Measurements from ENCODE around the gene HDAC1. TPM values are rescaled to one million over a fixed set of nuclear protein-coding genes. Genes with fewer than 3 reads are reported as not detected.

The HDAC1 gene
- polyA plus RNA-seq, 2 donors = 43.8 to 90.3 TPM

- Histone ChIP-seq H3K4me1 (ENCODE audit: control insufficient read depth in 2 of 2, insufficient read depth in 2 of 2, low read length in 1 of 2) (peaks cover 5% of the 10 kb centered on the region in 2 donors), H3K4me3 (ENCODE audit: low read depth in 1 of 2, low read length in 2 of 2) (no peak overlapping the region), H3K27me3 (ENCODE audit: control insufficient read depth in 1 of 2, insufficient read depth in 2 of 2, low read length in 2 of 2) (no peaks in the 10 kb centered on the region), H3K36me3 (ENCODE audit: control insufficient read depth in 2 of 2, insufficient read depth in 2 of 2, low read length in 1 of 2) (peaks cover 0 to under 1% of the 10 kb centered on the region in 2 donors), H3K27ac (ENCODE audit: low read depth in 2 of 2, low read length in 1 of 2) (no peak overlapping the region), H3K9me3 (ENCODE audit: control insufficient read depth in 2 of 2, insufficient read depth in 1 of 2, low read depth in 1 of 2, low read length in 1 of 2) (no peaks in the 10 kb centered on the region)
- 69 to 74% methylated on average over 5 of the region's 5 CpGs for WGBS, 2 donors
These were observed 47.6 kb downstream of the HDAC1 start for GRCh38 chr1:32339363-32339978.

GRCh38 chr1:32341186-32341757 lies 49.4 kb downstream of the HDAC1 start:
- Histone ChIP-seq H3K4me1 (ENCODE audit: control insufficient read depth in 2 of 2, insufficient read depth in 2 of 2, low read length in 1 of 2) (peaks cover 4% of the 10 kb centered on the region in 2 donors), H3K4me3 (ENCODE audit: low read depth in 1 of 2, low read length in 2 of 2) (no peak overlapping the region), H3K27ac (ENCODE audit: low read depth in 2 of 2, low read length in 1 of 2) (no peak overlapping the region), H3K27me3 (ENCODE audit: control insufficient read depth in 1 of 2, insufficient read depth in 2 of 2, low read length in 2 of 2) (no peaks in the 10 kb centered on the region), H3K36me3 (ENCODE audit: control insufficient read depth in 2 of 2, insufficient read depth in 2 of 2, low read length in 1 of 2) (no peaks in the 10 kb centered on the region), H3K9me3 (ENCODE audit: control insufficient read depth in 2 of 2, insufficient read depth in 1 of 2, low read depth in 1 of 2, low read length in 1 of 2) (no peaks in the 10 kb centered on the region)
- 87 to 91% methylated on average over 11 of the region's 11 CpGs for WGBS, 2 donors

GRCh38 chr1:32341971-32342370 lies 50.1 kb downstream of the HDAC1 start:
- Histone ChIP-seq H3K9me3 (ENCODE audit: control insufficient read depth in 2 of 2, insufficient read depth in 1 of 2, low read depth in 1 of 2, low read length in 1 of 2) (no peaks in the 10 kb centered on the region), H3K27me3 (ENCODE audit: control insufficient read depth in 1 of 2, insufficient read depth in 2 of 2, low read length in 2 of 2) (no peaks in the 10 kb centered on the region), H3K27ac (ENCODE audit: low read depth in 2 of 2, low read length in 1 of 2) (no peak overlapping the region), H3K4me3 (ENCODE audit: low read depth in 1 of 2, low read length in 2 of 2) (no peak overlapping the region), H3K4me1 (ENCODE audit: control insufficient read depth in 2 of 2, insufficient read depth in 2 of 2, low read length in 1 of 2) (no peaks in the 10 kb centered on the region), H3K36me3 (ENCODE audit: control insufficient read depth in 2 of 2, insufficient read depth in 2 of 2, low read length in 1 of 2) (no peaks in the 10 kb centered on the region)
- 48 to 54% methylated on average over 5 of the region's 5 CpGs for WGBS, 2 donors

DNA sequence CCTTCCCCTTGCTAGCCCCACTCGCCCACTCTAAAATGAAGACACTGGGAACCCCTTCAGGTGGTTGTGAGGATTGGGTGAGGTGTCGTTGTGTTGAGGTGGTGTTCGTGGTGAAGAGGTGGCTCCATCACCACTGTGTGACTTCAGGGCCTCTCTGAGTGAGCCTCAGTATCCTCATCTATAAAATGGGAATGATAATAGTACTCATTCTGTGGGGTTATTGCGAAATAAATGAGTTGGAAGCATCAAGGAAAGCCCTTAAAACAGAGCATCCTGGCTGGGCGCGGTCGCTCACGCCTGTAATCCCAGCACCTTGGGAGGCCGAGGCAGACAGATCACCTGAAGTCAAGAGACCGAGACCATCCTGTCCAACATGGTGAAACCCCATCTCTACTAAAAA lies 50.8 kb downstream of the HDAC1 start:
- 89 to 90% methylated on average over 10 of the region's 10 CpGs for WGBS, 2 donors
- Histone ChIP-seq H3K36me3 (ENCODE audit: control insufficient read depth in 2 of 2, insufficient read depth in 2 of 2, low read length in 1 of 2) (no peaks in the 10 kb centered on the region), H3K27ac (ENCODE audit: low read depth in 2 of 2, low read length in 1 of 2) (no peak overlapping the region), H3K9me3 (ENCODE audit: control insufficient read depth in 2 of 2, insufficient read depth in 1 of 2, low read depth in 1 of 2, low read length in 1 of 2) (no peaks in the 10 kb centered on the region), H3K4me1 (ENCODE audit: control insufficient read depth in 2 of 2, insufficient read depth in 2 of 2, low read length in 1 of 2) (no peaks in the 10 kb centered on the region), H3K27me3 (ENCODE audit: control insufficient read depth in 1 of 2, insufficient read depth in 2 of 2, low read length in 2 of 2) (no peaks in the 10 kb centered on the region), H3K4me3 (ENCODE audit: low read depth in 1 of 2, low read length in 2 of 2) (no peak overlapping the region)

DNA sequence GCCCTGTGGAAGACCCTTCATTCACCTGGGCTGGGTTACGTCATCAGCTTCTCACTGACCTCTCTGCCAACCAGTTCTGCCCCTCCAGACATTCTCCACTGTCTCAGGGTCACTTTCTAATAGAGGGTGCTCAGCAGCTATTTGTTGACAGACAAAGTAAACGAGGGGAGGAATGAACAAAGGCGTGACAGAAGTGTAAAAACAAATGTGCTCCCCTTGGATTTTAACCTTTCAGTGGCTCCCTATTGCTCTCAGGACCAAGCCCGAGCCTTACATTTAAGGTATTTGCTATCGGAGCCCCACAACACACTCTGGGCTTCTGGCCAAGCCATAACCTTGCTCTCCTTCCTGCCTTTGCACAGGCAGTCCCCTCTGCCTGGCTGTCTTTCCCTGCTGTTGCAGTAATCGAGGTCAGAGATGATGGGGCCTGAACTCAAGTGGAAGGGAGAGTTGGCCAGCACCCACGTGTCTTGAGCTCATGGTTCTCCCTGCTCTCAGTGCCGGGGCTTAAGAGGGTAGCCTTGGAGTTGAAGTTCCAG lies 53.5 kb downstream of the HDAC1 start:
- H3K9me3 ChIP-seq (ENCODE audit: control insufficient read depth in 2 of 2, insufficient read depth in 1 of 2, low read depth in 1 of 2, low read length in 1 of 2) = no peaks in the 10 kb centered on the region
- H3K27me3 ChIP-seq (ENCODE audit: control insufficient read depth in 1 of 2, insufficient read depth in 2 of 2, low read length in 2 of 2) = no peaks in the 10 kb centered on the region
- no peak overlapping the region for H3K27ac ChIP-seq (ENCODE audit: low read depth in 2 of 2, low read length in 1 of 2)
- no peak overlapping the region for H3K4me3 ChIP-seq (ENCODE audit: low read depth in 1 of 2, low read length in 2 of 2)
- 38 to 53% methylated on average over 8 of the region's 8 CpGs for WGBS, 2 donors
- H3K4me1 ChIP-seq (ENCODE audit: control insufficient read depth in 2 of 2, insufficient read depth in 2 of 2, low read length in 1 of 2) = no peaks in the 10 kb centered on the region
- H3K36me3 ChIP-seq (ENCODE audit: control insufficient read depth in 2 of 2, insufficient read depth in 2 of 2, low read length in 1 of 2) = no peaks in the 10 kb centered on the region

DNA sequence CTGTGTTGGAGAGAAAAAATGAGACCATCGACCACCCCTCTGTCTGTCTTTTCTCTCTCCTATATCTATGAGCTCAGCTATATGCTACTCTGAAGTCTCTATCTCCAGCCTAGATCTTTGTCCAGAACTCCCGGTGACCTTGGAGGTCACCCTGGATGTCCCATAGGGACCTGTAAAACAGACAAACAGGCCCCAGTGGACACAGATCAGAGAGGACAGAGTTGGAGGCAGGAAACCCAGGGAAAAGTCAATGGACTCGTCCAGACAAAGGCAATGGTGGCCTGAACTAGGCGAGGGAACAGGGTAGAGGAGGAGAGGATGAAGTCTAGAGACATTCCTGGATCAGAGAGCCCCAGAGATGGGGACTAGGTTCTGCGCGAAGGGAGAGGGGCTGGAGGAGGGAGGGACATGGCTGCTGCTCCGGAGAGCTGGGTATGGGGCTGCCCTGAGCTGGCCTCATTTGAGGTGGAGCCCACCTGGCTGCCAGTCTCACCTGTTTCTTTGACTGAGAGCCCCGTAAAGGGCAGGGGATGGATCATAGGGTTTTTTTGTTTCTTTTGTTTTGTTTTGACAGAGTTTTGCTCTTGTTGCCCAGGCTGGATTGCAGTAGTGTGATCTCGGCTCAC lies 54.8 kb downstream of the HDAC1 start:
- Histone ChIP-seq H3K27me3 (ENCODE audit: control insufficient read depth in 1 of 2, insufficient read depth in 2 of 2, low read length in 2 of 2) (no peaks in the 10 kb centered on the region), H3K27ac (ENCODE audit: low read depth in 2 of 2, low read length in 1 of 2) (no peak overlapping the region), H3K36me3 (ENCODE audit: control insufficient read depth in 2 of 2, insufficient read depth in 2 of 2, low read length in 1 of 2) (no peaks in the 10 kb centered on the region), H3K9me3 (ENCODE audit: control insufficient read depth in 2 of 2, insufficient read depth in 1 of 2, low read depth in 1 of 2, low read length in 1 of 2) (no peaks in the 10 kb centered on the region), H3K4me3 (ENCODE audit: low read depth in 1 of 2, low read length in 2 of 2) (no peak overlapping the region), H3K4me1 (ENCODE audit: control insufficient read depth in 2 of 2, insufficient read depth in 2 of 2, low read length in 1 of 2) (peaks cover 0 to 2% of the 10 kb centered on the region in 2 donors)
- 83 to 85% methylated on average over 9 of the region's 9 CpGs for WGBS, 2 donors

DNA sequence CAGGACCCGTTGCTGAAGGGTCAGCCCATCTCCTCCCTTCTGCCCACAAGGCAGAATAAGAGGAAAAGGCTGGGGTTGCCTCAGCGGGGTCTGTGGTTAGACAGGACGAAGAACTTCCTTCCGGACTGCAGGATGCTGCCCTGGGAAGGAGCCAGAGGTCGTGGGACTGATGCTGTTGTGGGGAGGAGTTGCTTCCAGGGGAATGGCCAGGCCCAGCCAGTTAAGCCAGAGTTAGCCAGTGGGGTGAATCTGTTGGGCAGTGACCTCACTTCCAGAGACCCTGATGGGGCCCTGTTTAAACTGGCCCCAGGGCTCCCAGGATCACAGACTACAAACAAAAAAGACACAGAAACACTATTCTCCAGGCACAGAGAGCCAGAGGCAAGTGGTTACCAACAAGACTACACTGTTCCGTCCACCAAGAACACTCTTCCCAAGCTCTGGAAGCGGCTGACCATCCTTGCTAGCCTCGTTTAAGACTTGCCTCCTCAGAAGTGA lies 57.4 kb downstream of the HDAC1 start:
- Histone ChIP-seq H3K27me3 (ENCODE audit: control insufficient read depth in 1 of 2, insufficient read depth in 2 of 2, low read length in 2 of 2) (no peaks in the 10 kb centered on the region), H3K36me3 (ENCODE audit: control insufficient read depth in 2 of 2, insufficient read depth in 2 of 2, low read length in 1 of 2) (no peaks in the 10 kb centered on the region), H3K4me3 (ENCODE audit: low read depth in 1 of 2, low read length in 2 of 2) (no peak overlapping the region), H3K9me3 (ENCODE audit: control insufficient read depth in 2 of 2, insufficient read depth in 1 of 2, low read depth in 1 of 2, low read length in 1 of 2) (no peaks in the 10 kb centered on the region), H3K27ac (ENCODE audit: low read depth in 2 of 2, low read length in 1 of 2) (peak overlapping the region in 1 of 2 donors; percentile 21), H3K4me1 (ENCODE audit: control insufficient read depth in 2 of 2, insufficient read depth in 2 of 2, low read length in 1 of 2) (peaks cover 4 to 5% of the 10 kb centered on the region in 2 donors)
- WGBS, 2 donors = 50 to 56% methylated on average over 8 of the region's 8 CpGs

- Histone ChIP-seq H3K9me3 (ENCODE audit: control insufficient read depth in 2 of 2, insufficient read depth in 1 of 2, low read depth in 1 of 2, low read length in 1 of 2) (no peaks in the 10 kb centered on the region), H3K36me3 (ENCODE audit: control insufficient read depth in 2 of 2, insufficient read depth in 2 of 2, low read length in 1 of 2) (no peaks in the 10 kb centered on the region), H3K4me1 (ENCODE audit: control insufficient read depth in 2 of 2, insufficient read depth in 2 of 2, low read length in 1 of 2) (peaks cover 4 to 5% of the 10 kb centered on the region in 2 donors), H3K4me3 (ENCODE audit: low read depth in 1 of 2, low read length in 2 of 2) (peak overlapping the region; percentile 59 to 65), H3K27ac (ENCODE audit: low read depth in 2 of 2, low read length in 1 of 2) (peak overlapping the region; percentile 78 to 80), H3K27me3 (ENCODE audit: control insufficient read depth in 1 of 2, insufficient read depth in 2 of 2, low read length in 2 of 2) (no peaks in the 10 kb centered on the region)
- WGBS, 2 donors = 21 to 22% methylated on average over 27 to 28 of the region's 28 CpGs
These were observed 59.0 kb downstream of the HDAC1 start for GRCh38 chr1:32350785-32351398.

GRCh38 chr1:32351399-32352238 lies 59.7 kb downstream of the HDAC1 start:
- WGBS, 2 donors = 2 to 3% methylated on average over 69 to 75 of the region's 75 CpGs
- peaks cover 4 to 5% of the 10 kb centered on the region in 2 donors for H3K4me1 ChIP-seq (ENCODE audit: control insufficient read depth in 2 of 2, insufficient read depth in 2 of 2, low read length in 1 of 2)
- H3K27me3 ChIP-seq (ENCODE audit: control insufficient read depth in 1 of 2, insufficient read depth in 2 of 2, low read length in 2 of 2) = no peaks in the 10 kb centered on the region
- H3K36me3 ChIP-seq (ENCODE audit: control insufficient read depth in 2 of 2, insufficient read depth in 2 of 2, low read length in 1 of 2) = no peaks in the 10 kb centered on the region
- peak overlapping the region; percentile 59 to 65 for H3K4me3 ChIP-seq (ENCODE audit: low read depth in 1 of 2, low read length in 2 of 2)
- H3K9me3 ChIP-seq (ENCODE audit: control insufficient read depth in 2 of 2, insufficient read depth in 1 of 2, low read depth in 1 of 2, low read length in 1 of 2) = no peaks in the 10 kb centered on the region
- peak overlapping the region; percentile 80 to 85 for H3K27ac ChIP-seq (ENCODE audit: low read depth in 2 of 2, low read length in 1 of 2)
